ENCODE data around the gene VEPH1. TPM values are rescaled to one million over a fixed set of nuclear protein-coding genes. Genes with fewer than 3 reads are reported as not detected.

VEPH1 gene
- total RNA-seq, 1 experiment from 2014 or later: 7.7 TPM

DNA sequence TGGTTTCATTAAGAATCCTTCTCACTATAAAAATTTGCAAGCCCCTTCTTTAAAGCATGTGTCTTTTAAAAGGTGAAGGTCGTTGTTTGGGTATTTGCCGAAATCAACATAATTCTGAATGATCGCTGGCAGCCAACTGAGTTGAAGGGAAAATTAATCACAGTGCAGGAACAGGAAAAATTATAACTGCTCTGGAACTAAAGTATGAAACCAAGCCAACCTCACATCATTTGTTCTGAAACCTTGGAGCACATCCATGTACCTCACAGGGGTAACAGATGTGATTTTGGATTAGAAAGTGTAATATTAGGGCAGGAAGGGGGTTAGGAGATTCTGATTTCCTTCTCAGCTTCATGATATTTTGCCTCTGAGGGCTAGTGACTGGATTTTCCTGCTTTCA lies 118.7 kb downstream of the VEPH1 start:
- Histone ChIP-seq H3K14ac (ENCODE audit: insufficient read depth, low read length) (no peak overlapping the region), H3K79me1 (ENCODE audit: insufficient read depth, low read depth, low read length, poor library complexity, severe bottlenecking) (no peaks in the 10 kb centered on the region), H3K23me2 (ENCODE audit: insufficient read length, low read depth, low read length, poor library complexity, severe bottlenecking) (no peaks in the 10 kb centered on the region), H2BK20ac (ENCODE audit: low read depth, low read length, poor library complexity, severe bottlenecking) (no peak overlapping the region), H4K8ac (replicated peaks; ENCODE audit: insufficient read length, low read depth, low read length) (no peak overlapping the region), H3K23ac (ENCODE audit: insufficient read length, low read depth, low read length) (no peak overlapping the region), H4K5ac (ENCODE audit: insufficient read length, low read depth, low read length) (no peak overlapping the region), H3K27ac (ENCODE audit: insufficient read length, low read depth, low read length) (no peak overlapping the region), H2BK5ac (ENCODE audit: insufficient read length, low read length) (no peak overlapping the region), H3K56ac (ENCODE audit: insufficient read length, low read depth, low read length) (no peak overlapping the region), H3K4me2 (ENCODE audit: insufficient read depth, insufficient read length, low read length) (no peak overlapping the region), H2BK120ac (ENCODE audit: low read depth, low read length, poor library complexity, severe bottlenecking) (no peak overlapping the region), H3K4ac (ENCODE audit: low read depth, low read length) (no peak overlapping the region), H2BK12ac (ENCODE audit: insufficient read length, low read depth, low read length) (no peak overlapping the region), H2AFZ (ENCODE audit: low read length) (no peak overlapping the region), H3T11ph (ENCODE audit: low read length) (no peak overlapping the region), H4K20me1 (ENCODE audit: control insufficient read depth, insufficient read depth, insufficient read length) (no peaks in the 10 kb centered on the region), H4K91ac (ENCODE audit: insufficient read length, low read depth, low read length) (no peak overlapping the region), H2BK15ac (ENCODE audit: low read depth, low read length) (no peak overlapping the region), H3K9me3 (ENCODE audit: control insufficient read depth, low read depth, low read length) (no peaks in the 10 kb centered on the region), H3K18ac (ENCODE audit: insufficient read length, low read depth, low read length) (no peak overlapping the region), H3K27me3 (ENCODE audit: insufficient read depth, low read length) (no peaks in the 10 kb centered on the region), H3K4me1 (ENCODE audit: insufficient read depth, low read length) (no peaks in the 10 kb centered on the region), H2AK5ac (ENCODE audit: insufficient read length, low read length) (no peak overlapping the region), H3K9ac (ENCODE audit: extremely low read depth, insufficient read length, low read length) (no peak overlapping the region), H3K79me2 (ENCODE audit: insufficient read depth, low read length) (no peaks in the 10 kb centered on the region)
- no peak overlapping the region for H3K4me3 Mint-ChIP-seq
- WGBS (ENCODE audit: extremely low coverage, insufficient read length, low lambda C conversion rate): no CpG with 5 or more reads among the region's 3 CpGs
- no peak for DNase-seq
- H3K36me3 Mint-ChIP-seq (ENCODE audit: insufficient read depth in 1 of 3, low read depth in 3 of 3): no peaks in the 10 kb centered on the region
- no peak for TF ChIP-seq CTCF (conservative IDR thresholded peaks at IDR 0.05)
- H3K27ac Mint-ChIP-seq: no peak overlapping the region; a peak in 1 of 7 replicates
- no peaks in the 10 kb centered on the region for H3K27me3 Mint-ChIP-seq (ENCODE audit: low read depth)
- H3K4me1 Mint-ChIP-seq: peaks cover 4 to 7% of the 10 kb centered on the region in 2 experiments; a peak in 2 of 4 replicates
- H3K9me3 Mint-ChIP-seq: no peaks in the 10 kb centered on the region
